GM12873 (cell line): ENCODE measurements around the gene FHL1.
A peak's percentile ranks its signal among the peaks of the same experiment; 100 is the strongest.

Experiments used
- TF ChIP-seq, protein P1 (sequence below): IDR thresholded peaks from 2 replicates; pipeline ENCODE4 v1.5.1; 2012; ENCODE audit warnings: low read depth, mild to moderate bottlenecking, moderate library complexity, low read length, control low read depth; ENCODE audit not compliant: insufficient read depth; ENCODE audit errors: missing control alignments

FHL1 gene

GRCh38 chrX:136203951-136204350 lies 56.6 kb downstream of the FHL1 start:
- TF ChIP-seq, protein P1, sequence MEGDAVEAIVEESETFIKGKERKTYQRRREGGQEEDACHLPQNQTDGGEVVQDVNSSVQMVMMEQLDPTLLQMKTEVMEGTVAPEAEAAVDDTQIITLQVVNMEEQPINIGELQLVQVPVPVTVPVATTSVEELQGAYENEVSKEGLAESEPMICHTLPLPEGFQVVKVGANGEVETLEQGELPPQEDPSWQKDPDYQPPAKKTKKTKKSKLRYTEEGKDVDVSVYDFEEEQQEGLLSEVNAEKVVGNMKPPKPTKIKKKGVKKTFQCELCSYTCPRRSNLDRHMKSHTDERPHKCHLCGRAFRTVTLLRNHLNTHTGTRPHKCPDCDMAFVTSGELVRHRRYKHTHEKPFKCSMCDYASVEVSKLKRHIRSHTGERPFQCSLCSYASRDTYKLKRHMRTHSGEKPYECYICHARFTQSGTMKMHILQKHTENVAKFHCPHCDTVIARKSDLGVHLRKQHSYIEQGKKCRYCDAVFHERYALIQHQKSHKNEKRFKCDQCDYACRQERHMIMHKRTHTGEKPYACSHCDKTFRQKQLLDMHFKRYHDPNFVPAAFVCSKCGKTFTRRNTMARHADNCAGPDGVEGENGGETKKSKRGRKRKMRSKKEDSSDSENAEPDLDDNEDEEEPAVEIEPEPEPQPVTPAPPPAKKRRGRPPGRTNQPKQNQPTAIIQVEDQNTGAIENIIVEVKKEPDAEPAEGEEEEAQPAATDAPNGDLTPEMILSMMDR = no peak

DNA sequence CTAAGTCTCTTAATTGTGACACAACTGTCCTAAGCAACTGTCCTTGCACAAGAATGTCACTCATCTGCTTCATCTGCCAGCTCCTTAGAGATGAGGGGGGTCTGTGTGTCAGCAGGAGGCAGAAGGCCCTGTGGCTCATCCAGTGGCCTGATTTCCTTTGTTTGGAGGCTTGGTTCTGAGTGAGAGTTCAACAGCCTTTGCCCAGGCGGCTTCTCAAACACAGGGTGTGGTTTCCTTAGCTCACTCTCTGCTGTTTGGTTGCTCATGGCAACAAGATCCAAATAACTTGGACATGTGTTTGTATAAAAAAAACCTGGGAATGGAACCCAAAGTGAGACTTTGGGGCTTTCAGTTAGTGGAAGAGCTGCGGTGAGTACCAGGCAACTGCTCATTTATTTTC lies 57.2 kb downstream of the FHL1 start:
- TF ChIP-seq, protein P1 = no peak

GRCh38 chrX:136205882-136206380 lies 58.6 kb downstream of the FHL1 start:
- TF ChIP-seq, protein P1 = no peak

DNA sequence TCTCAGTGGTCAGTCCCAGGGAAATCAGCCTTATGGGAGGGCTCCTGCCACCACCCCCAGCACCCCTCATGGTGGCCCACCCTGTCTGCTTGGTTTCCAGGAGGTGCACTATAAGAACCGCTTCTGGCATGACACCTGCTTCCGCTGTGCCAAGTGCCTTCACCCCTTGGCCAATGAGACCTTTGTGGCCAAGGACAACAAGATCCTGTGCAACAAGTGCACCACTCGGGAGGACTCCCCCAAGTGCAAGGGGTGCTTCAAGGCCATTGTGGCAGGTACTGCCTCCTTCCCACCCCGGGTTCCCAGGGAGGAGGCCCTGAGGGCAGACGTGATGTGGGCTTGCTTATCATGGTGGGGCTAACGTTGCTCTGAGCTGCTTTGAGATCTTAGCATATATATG lies 59.6 kb downstream of the FHL1 start:
- TF ChIP-seq, protein P1 = no peak

- TF ChIP-seq, protein P1 = no peak
Measured at GRCh38 chrX:136207546-136207945, 60.2 kb downstream of the FHL1 start.

DNA sequence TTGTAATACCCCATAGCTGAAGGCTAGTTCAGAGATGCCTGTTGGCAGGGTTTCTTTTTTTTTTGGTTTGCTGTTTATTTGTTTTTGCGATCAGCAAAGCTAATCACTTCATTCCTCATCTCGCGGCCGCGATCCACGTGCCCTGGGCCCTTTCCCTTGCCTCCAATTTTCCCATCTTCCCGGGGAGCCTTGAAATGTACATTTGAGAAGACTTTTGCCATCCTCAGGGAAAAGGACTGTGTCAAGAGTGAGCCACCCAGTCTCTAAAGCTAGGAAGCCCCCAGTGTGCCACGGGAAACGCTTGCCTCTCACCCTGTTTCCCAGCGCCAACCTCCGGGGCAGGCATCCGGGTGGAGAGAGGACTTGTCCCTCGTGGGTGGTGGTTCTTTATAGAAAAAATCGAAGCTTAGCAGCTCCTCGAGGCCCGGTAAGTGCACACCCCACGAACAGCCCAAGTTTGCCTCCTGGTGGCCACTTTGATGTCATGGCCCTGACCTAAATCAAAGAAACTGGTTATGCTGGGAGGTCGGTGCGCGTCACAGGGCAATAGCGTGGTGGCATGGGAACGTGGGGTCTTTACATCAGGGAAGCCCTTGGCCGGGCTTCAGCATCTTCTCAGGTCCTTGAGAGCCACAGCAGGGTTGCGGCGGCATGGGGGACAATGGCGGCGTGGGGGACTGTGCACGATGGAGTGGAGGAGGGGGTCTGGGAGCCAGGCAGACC lies 61.8 kb downstream of the FHL1 start:
- TF ChIP-seq, protein P1 = peak; percentile 48

GRCh38 chrX:136209751-136210150 lies 62.4 kb downstream of the FHL1 start:
- TF ChIP-seq, protein P1 = no peak
